RWPE2 (cell line): ENCODE results near the gene GAPDHS.

Source experiments
- ATAC-seq: fragments of 200-7000 bp; cut with Tn5 transposase; 3 replicates; pipeline ENCODE4 v1.9.1; 2021; ENCODE audit warnings: low read depth
- DNase-seq: peaks from one replicate; pipeline ENCODE4 v3.0.0-alpha.2; 2020; ENCODE audit warnings: low spot score
- H3K27ac ChIP-seq: fragments of 450-650 bp; 2 replicates; pipeline ENCODE4 v1.5.1; 2017; ENCODE audit warnings: mild to moderate bottlenecking; ENCODE audit not compliant: poor library complexity, severe bottlenecking
- H3K27me3 ChIP-seq: fragments of 250-450 bp; sonication (Bioruptor Pico); 2 replicates; pipeline ENCODE4 v1.5.1; 2021; ENCODE audit warnings: mild to moderate bottlenecking, moderate library complexity; ENCODE audit not compliant: insufficient read depth, poor library complexity, severe bottlenecking
- H3K36me3 ChIP-seq: fragments of 250-450 bp; sonication (Bioruptor Pico); 2 replicates; pipeline ENCODE4 v1.5.1; 2020; ENCODE audit warnings: low read depth, mild to moderate bottlenecking, moderate library complexity
- H3K4me1 ChIP-seq: fragments of 250-450 bp; sonication (Bioruptor Pico); 2 replicates; pipeline ENCODE4 v1.5.1; 2021; ENCODE audit warnings: mild to moderate bottlenecking, moderate library complexity; ENCODE audit not compliant: insufficient read depth, poor library complexity, severe bottlenecking
- H3K4me3 ChIP-seq: fragments of 250-450 bp; sonication (Bioruptor Pico); 2 replicates; pipeline ENCODE4 v1.5.1; 2021; ENCODE audit warnings: mild to moderate bottlenecking, moderate library complexity; ENCODE audit not compliant: severe bottlenecking
- H3K9me3 ChIP-seq: fragments of 250-450 bp; sonication (Bioruptor Pico); 2 replicates; pipeline ENCODE4 v1.5.1; 2021; ENCODE audit warnings: mild to moderate bottlenecking, moderate library complexity; ENCODE audit not compliant: severe bottlenecking
- TF ChIP-seq, protein P1 (sequence below): fragments of 450-650 bp; IDR thresholded peaks from one replicate; pipeline ENCODE4 v1.5.1; 2017; ENCODE audit warnings: mild to moderate bottlenecking, moderate library complexity; ENCODE audit not compliant: poor library complexity, severe bottlenecking

Gene GAPDHS

DNA sequence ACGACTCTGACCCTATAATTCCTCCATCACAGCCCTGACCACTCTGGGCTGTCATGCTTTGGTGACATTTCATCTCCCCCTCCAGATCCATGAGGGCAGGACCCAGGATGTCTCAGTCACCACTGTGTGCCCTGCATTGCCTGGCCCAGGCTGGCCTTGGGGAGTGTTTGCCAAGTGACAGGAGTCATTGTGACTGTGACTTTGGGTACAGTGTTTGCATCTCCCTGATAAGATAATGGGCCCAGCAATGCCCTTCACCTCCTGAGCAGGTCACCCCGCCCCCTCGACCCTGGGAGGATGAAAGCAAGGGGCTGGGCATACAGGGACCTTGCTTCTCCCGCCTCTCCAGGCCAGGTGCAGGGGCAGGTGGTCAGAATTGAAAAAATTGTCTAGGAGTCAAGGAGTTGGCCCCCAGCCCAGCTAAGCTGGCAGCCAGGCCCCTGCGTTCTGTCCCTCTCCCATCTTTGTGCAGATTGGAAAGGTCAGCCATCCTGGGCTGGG is 36.1 kb downstream of the GAPDHS start:
- Histone ChIP-seq H3K9me3 (no peaks in the 10 kb centered on the region), H3K27me3 (no peaks in the 10 kb centered on the region), H3K4me1 (no peaks in the 10 kb centered on the region), H3K4me3 (no peak overlapping the region), H3K36me3 (no peaks in the 10 kb centered on the region), H3K27ac (no peak overlapping the region)
- DNase-seq (no peak), ATAC-seq (no peak)
- TF ChIP-seq, protein P1, sequence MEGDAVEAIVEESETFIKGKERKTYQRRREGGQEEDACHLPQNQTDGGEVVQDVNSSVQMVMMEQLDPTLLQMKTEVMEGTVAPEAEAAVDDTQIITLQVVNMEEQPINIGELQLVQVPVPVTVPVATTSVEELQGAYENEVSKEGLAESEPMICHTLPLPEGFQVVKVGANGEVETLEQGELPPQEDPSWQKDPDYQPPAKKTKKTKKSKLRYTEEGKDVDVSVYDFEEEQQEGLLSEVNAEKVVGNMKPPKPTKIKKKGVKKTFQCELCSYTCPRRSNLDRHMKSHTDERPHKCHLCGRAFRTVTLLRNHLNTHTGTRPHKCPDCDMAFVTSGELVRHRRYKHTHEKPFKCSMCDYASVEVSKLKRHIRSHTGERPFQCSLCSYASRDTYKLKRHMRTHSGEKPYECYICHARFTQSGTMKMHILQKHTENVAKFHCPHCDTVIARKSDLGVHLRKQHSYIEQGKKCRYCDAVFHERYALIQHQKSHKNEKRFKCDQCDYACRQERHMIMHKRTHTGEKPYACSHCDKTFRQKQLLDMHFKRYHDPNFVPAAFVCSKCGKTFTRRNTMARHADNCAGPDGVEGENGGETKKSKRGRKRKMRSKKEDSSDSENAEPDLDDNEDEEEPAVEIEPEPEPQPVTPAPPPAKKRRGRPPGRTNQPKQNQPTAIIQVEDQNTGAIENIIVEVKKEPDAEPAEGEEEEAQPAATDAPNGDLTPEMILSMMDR, result no peak

DNA sequence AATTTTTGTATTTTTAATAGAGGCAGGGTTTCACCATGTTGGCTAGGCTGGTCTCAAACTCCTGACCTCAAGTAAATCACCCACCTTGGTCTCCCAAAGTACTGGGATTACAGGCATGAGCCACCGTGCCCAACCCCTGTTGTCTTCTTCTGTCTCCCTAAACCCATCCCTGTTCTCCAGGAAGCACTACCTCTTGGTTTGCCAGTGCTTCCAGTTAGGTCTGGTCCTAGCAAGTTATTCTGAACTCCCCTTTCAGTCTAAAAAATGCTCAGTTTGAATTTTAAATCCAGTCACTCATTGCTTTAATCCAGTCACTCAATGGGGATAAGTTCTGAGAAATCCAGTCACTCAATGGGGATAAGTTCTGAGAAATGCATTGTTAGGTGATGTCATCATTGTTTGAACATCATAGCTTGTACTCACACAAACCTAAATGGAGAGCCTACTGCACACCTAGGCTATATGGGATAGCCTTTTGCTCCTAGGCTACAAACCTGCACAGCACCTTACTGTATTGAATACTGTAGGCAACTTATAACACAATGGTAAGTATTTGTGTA is 38.2 kb downstream of the GAPDHS start:
- Histone ChIP-seq H3K27ac (no peak overlapping the region), H3K4me1 (no peaks in the 10 kb centered on the region), H3K36me3 (no peaks in the 10 kb centered on the region), H3K9me3 (no peaks in the 10 kb centered on the region), H3K4me3 (no peak overlapping the region), H3K27me3 (no peaks in the 10 kb centered on the region)
- DNase-seq (no peak), ATAC-seq (no peak)
- TF ChIP-seq, protein P1, result no peak

- Histone ChIP-seq H3K27me3 (no peaks in the 10 kb centered on the region), H3K36me3 (no peaks in the 10 kb centered on the region), H3K9me3 (no peaks in the 10 kb centered on the region), H3K27ac (no peak overlapping the region), H3K4me1 (no peaks in the 10 kb centered on the region), H3K4me3 (no peak overlapping the region)
- ATAC-seq (no peak), DNase-seq (no peak)
- TF ChIP-seq, protein P1, result no peak
These were observed 44.7 kb downstream of the GAPDHS start for GRCh38 chr19:35577918-35578317.

DNA sequence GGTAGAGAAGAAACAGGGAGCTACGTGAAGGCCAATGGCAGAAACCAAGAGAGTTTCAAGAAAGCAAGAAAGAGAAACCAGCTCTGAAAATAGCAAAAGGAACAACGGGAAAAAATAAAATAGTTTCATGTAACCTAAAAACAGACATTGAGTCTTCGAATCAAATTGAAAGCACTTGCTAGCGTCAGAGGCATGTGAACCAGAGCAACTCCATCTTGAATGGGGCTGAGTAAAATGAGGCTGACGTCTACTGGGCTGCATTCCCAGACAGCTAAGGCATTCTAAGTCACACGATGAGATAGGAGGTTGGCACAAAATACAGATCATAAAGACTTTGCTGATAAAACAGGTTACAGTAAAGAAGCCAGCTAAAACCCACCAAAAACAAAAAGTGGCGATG is 45.5 kb downstream of the GAPDHS start:
- H3K27me3 ChIP-seq, result no peaks in the 10 kb centered on the region
- ATAC-seq, result no peak

GRCh38 chr19:35582760-35583159 is 49.5 kb downstream of the GAPDHS start:
- Histone ChIP-seq H3K27me3 (no peaks in the 10 kb centered on the region), H3K27ac (no peak overlapping the region), H3K36me3 (no peaks in the 10 kb centered on the region), H3K9me3 (no peaks in the 10 kb centered on the region), H3K4me1 (no peaks in the 10 kb centered on the region), H3K4me3 (no peak overlapping the region)
- ATAC-seq (no peak), DNase-seq (no peak)
- TF ChIP-seq, protein P1, result no peak

More for the DNA sequence above, 45.5 kb downstream of the GAPDHS start:
- Histone ChIP-seq H3K4me1 (no peaks in the 10 kb centered on the region), H3K27ac (no peak overlapping the region), H3K4me3 (no peak overlapping the region), H3K9me3 (no peaks in the 10 kb centered on the region), H3K36me3 (no peaks in the 10 kb centered on the region)
- no peak for DNase-seq
- TF ChIP-seq, protein P1, result no peak
